ENCODE data around the gene FZD8. TPM values are rescaled to one million over a fixed set of nuclear protein-coding genes. Genes with fewer than 3 reads are reported as not detected.

FZD8 gene
- total and polyA plus RNA-seq, 2 experiments from 2014 or later = 0.47 to 8.7 TPM

- H3K4me1 Mint-ChIP-seq = peaks cover 39% of the 10 kb centered on the region
- peak; percentile 70 for DNase-seq (ENCODE audit: low spot score)
- H4K20me1 ChIP-seq (replicated peaks; ENCODE audit: insufficient read depth) = no peaks in the 10 kb centered on the region
- H3K36me3 Mint-ChIP-seq (ENCODE audit: low read depth) = peaks cover 3% of the 10 kb centered on the region; the same call in 2 of the 3 replicates
- peaks cover 56% of the 10 kb centered on the region for H3K27me3 ChIP-seq (ENCODE audit: insufficient read depth)
- no peaks in the 10 kb centered on the region for H3K9me2 ChIP-seq (ENCODE audit: insufficient read depth)
- peak overlapping the region; percentile 77 for H3K4me3 Mint-ChIP-seq
- H3K4me1 ChIP-seq (ENCODE audit: insufficient read depth) = peaks cover 25% of the 10 kb centered on the region
- H3K4me3 ChIP-seq = peak overlapping the region; percentile 46
- ATAC-seq = no peak
- no peaks in the 10 kb centered on the region for H3K79me2 ChIP-seq (replicated peaks; ENCODE audit: insufficient read depth)
- TF ChIP-seq EZH2 (IDR thresholded peaks at IDR 0.05; ENCODE audit: low read depth, unreplicated experiment) (peak; percentile 29), ZNF114 (CRISPR knock-in tag; IDR thresholded peaks at IDR 0.05) (no peak)
- peaks cover 4% of the 10 kb centered on the region for H3K9me3 Mint-ChIP-seq
- H3K36me3 ChIP-seq (ENCODE audit: insufficient read depth) = no peaks in the 10 kb centered on the region
- H3K27ac Mint-ChIP-seq = no peak overlapping the region
- 0 out of 2 replicates have a peak, but pooled peaks cover 16% of the 10 kb centered on the region for H3F3A ChIP-seq (replicated peaks; ENCODE audit: low read depth)
- peak overlapping the region; percentile 72; the same call in 1 of the 2 replicates for H3K4me2 ChIP-seq
- no peak overlapping the region for H3K27ac ChIP-seq (ENCODE audit: low read depth)
- H3K27me3 Mint-ChIP-seq (ENCODE audit: insufficient read depth, low read depth, poor library complexity) = peaks cover 34% of the 10 kb centered on the region
- H2AFZ ChIP-seq = no peak overlapping the region
Observed at GRCh38 chr10:35639728-35640401, 2.2 kb downstream of the FZD8 start.

DNA sequence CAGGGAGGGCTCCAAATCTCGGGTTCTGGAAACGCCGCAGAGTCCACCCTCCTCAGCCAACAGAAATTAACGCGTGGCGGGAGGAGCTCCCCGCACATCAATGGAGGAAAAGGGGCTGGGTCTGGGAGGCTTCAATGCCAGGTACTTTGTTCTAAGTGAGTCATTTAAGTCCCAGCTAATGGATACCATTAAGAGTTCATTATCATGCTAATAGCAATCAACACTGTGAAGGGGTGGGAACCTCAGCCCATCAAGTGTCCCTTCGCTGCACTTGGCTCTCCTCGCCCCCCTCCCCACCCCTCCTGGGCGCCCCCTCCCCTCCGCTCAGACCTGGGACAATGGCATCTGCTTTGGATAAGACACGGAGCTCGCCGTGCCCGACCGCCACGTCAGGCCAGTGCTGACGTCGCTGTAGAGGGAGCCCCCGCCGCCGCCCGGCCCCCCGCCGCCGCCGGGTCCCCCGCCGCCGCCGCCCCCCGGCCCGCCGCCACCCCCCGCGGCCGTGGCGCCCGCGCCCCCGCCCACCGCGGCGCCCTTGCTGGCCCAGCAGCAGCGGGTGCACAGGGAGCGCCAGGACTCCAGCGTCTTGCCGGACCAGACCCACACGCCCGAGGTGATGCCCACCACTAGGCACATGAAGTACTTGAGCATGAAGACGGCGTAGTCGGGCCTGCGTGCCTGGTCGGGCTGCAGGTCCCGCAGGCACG lies 2.9 kb downstream of the FZD8 start:
- peak overlapping the region; percentile 74 for H3K4me3 Mint-ChIP-seq
- Histone ChIP-seq H3K4me2 (peak overlapping the region; percentile 75), H3K4me1 (ENCODE audit: insufficient read depth) (peaks cover 25% of the 10 kb centered on the region), H3K4me3 (peak overlapping the region; percentile 60), H4K20me1 (replicated peaks; ENCODE audit: insufficient read depth) (no peaks in the 10 kb centered on the region), H3K36me3 (ENCODE audit: insufficient read depth) (no peaks in the 10 kb centered on the region), H3K79me2 (replicated peaks; ENCODE audit: insufficient read depth) (no peaks in the 10 kb centered on the region), H2AFZ (no peak overlapping the region), H3K9me2 (ENCODE audit: insufficient read depth) (no peaks in the 10 kb centered on the region), H3F3A (replicated peaks; ENCODE audit: low read depth) (0 out of 2 replicates have a peak, but pooled peaks cover 16% of the 10 kb centered on the region), H3K27me3 (ENCODE audit: insufficient read depth) (peaks cover 49% of the 10 kb centered on the region), H3K27ac (ENCODE audit: low read depth) (no peak overlapping the region)
- peaks cover 30% of the 10 kb centered on the region for H3K27me3 Mint-ChIP-seq (ENCODE audit: insufficient read depth, low read depth, poor library complexity)
- ATAC-seq (peak; percentile 1; the same call in 2 of the 3 replicates), DNase-seq (ENCODE audit: low spot score) (peak; percentile 90)
- no peak overlapping the region for H3K27ac Mint-ChIP-seq
- TF ChIP-seq ETS1 (IDR thresholded peaks at IDR 0.05) (no peak), NANOG (IDR thresholded peaks at IDR 0.05; ENCODE audit: borderline replicate concordance) (peak; percentile 94)
- H3K9me3 Mint-ChIP-seq = peaks cover 4% of the 10 kb centered on the region
- H3K36me3 Mint-ChIP-seq (ENCODE audit: low read depth) = peaks cover 3% of the 10 kb centered on the region; the same call in 2 of the 3 replicates
- H3K4me1 Mint-ChIP-seq = peaks cover 33% of the 10 kb centered on the region

DNA sequence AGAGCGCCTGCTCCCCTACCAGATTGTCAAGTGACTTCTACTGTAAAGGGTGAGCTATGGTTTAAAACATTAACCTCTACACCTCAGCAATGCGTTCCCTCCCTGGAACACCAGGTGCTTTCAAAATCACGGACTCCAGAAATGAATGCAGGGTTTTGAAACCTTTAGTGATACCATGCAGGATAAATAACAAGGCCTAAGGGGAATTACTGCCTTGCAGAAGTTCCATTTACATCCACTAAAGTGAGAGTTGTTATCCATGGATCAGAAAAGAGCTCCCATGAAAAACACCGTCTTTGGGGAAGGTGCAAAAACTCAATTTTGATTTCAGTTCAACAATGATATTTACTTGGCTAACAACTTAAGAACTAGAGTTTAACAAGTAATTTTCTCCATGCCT lies 4.0 kb downstream of the FZD8 start:
- Histone ChIP-seq H3K4me3 (peak overlapping the region; percentile 60), H3K4me2 (peak overlapping the region; percentile 75), H3K36me3 (ENCODE audit: insufficient read depth) (no peaks in the 10 kb centered on the region), H3K27ac (ENCODE audit: low read depth) (no peak overlapping the region), H3K4me1 (ENCODE audit: insufficient read depth) (peaks cover 25% of the 10 kb centered on the region), H3K27me3 (ENCODE audit: insufficient read depth) (peaks cover 43% of the 10 kb centered on the region), H3F3A (replicated peaks; ENCODE audit: low read depth) (0 out of 2 replicates have a peak, but pooled peaks cover 8% of the 10 kb centered on the region), H3K9me2 (ENCODE audit: insufficient read depth) (no peaks in the 10 kb centered on the region), H3K79me2 (replicated peaks; ENCODE audit: insufficient read depth) (no peaks in the 10 kb centered on the region), H2AFZ (no peak overlapping the region), H4K20me1 (replicated peaks; ENCODE audit: insufficient read depth) (no peaks in the 10 kb centered on the region)
- H3K27ac Mint-ChIP-seq = no peak overlapping the region
- peaks cover 4% of the 10 kb centered on the region for H3K9me3 Mint-ChIP-seq
- H3K4me3 Mint-ChIP-seq = peak overlapping the region; percentile 63
- peaks cover 21% of the 10 kb centered on the region for H3K27me3 Mint-ChIP-seq (ENCODE audit: insufficient read depth, low read depth, poor library complexity)
- ATAC-seq (no peak), DNase-seq (ENCODE audit: low spot score) (peak; percentile 11)
- H3K4me1 Mint-ChIP-seq = peaks cover 32% of the 10 kb centered on the region
- H3K36me3 Mint-ChIP-seq (ENCODE audit: low read depth) = peaks cover 3% of the 10 kb centered on the region; the same call in 2 of the 3 replicates
- TF ChIP-seq ETS1 (IDR thresholded peaks at IDR 0.05) = no peak
- TF ChIP-seq, protein P1, sequence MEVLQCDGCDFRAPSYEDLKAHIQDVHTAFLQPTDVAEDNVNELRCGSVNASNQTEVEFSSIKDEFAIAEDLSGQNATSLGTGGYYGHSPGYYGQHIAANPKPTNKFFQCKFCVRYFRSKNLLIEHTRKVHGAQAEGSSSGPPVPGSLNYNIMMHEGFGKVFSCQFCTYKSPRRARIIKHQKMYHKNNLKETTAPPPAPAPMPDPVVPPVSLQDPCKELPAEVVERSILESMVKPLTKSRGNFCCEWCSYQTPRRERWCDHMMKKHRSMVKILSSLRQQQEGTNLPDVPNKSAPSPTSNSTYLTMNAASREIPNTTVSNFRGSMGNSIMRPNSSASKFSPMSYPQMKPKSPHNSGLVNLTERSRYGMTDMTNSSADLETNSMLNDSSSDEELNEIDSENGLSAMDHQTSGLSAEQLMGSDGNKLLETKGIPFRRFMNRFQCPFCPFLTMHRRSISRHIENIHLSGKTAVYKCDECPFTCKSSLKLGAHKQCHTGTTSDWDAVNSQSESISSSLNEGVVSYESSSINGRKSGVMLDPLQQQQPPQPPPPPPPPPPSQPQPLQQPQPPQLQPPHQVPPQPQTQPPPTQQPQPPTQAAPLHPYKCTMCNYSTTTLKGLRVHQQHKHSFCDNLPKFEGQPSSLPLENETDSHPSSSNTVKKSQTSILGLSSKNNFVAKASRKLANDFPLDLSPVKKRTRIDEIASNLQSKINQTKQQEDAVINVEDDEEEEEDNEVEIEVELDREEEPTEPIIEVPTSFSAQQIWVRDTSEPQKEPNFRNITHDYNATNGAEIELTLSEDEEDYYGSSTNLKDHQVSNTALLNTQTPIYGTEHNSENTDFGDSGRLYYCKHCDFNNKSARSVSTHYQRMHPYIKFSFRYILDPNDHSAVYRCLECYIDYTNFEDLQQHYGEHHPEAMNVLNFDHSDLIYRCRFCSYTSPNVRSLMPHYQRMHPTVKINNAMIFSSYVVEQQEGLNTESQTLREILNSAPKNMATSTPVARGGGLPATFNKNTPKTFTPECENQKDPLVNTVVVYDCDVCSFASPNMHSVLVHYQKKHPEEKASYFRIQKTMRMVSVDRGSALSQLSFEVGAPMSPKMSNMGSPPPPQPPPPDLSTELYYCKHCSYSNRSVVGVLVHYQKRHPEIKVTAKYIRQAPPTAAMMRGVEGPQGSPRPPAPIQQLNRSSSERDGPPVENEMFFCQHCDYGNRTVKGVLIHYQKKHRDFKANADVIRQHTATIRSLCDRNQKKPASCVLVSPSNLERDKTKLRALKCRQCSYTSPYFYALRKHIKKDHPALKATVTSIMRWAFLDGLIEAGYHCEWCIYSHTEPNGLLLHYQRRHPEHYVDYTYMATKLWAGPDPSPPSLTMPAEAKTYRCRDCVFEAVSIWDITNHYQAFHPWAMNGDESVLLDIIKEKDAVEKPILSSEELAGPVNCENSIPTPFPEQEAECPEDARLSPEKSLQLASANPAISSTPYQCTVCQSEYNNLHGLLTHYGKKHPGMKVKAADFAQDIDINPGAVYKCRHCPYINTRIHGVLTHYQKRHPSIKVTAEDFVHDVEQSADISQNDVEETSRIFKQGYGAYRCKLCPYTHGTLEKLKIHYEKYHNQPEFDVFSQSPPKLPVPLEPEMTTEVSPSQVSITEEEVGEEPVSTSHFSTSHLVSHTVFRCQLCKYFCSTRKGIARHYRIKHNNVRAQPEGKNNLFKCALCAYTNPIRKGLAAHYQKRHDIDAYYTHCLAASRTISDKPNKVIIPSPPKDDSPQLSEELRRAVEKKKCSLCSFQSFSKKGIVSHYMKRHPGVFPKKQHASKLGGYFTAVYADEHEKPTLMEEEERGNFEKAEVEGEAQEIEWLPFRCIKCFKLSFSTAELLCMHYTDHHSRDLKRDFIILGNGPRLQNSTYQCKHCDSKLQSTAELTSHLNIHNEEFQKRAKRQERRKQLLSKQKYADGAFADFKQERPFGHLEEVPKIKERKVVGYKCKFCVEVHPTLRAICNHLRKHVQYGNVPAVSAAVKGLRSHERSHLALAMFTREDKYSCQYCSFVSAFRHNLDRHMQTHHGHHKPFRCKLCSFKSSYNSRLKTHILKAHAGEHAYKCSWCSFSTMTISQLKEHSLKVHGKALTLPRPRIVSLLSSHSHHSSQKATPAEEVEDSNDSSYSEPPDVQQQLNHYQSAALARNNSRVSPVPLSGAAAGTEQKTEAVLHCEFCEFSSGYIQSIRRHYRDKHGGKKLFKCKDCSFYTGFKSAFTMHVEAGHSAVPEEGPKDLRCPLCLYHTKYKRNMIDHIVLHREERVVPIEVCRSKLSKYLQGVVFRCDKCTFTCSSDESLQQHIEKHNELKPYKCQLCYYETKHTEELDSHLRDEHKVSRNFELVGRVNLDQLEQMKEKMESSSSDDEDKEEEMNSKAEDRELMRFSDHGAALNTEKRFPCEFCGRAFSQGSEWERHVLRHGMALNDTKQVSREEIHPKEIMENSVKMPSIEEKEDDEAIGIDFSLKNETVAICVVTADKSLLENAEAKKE (CRISPR knock-in tag; IDR thresholded peaks at IDR 0.05) = no peak

Measured in GM23338 (cell line).